WTC11 (cell line): Measurements from ENCODE around the gene TEFM. TPM values are rescaled to one million over a fixed set of nuclear protein-coding genes. Genes with fewer than 3 reads are reported as not detected.

Experiments
- ATAC-seq: fragments of 200-7000 bp; cut with Tn5 transposase; 2 replicates; pipeline ENCODE4 v1.10.0; 2021; ENCODE audit warnings: mild to moderate bottlenecking, moderate library complexity
- CTCF ChIA-PET: fragments of 300-600 bp; sonication (Branson Sonifier 250); formaldehyde crosslinking; loops from one replicate; lab custom pipeline; 2021; ENCODE audit warnings: antibody characterized with exemption; lab: Charles Lee
- POLR2A ChIA-PET: fragments of 350-600 bp; sonication (Branson Sonifier 250); formaldehyde crosslinking; loops from one replicate; lab custom pipeline; 2021; ENCODE audit warnings: antibody characterized with exemption; lab: Charles Lee
- DNase-seq: peaks from one replicate; pipeline ENCODE4 v3.0.0; 2021; ENCODE audit warnings: low spot score
- H3K27ac Mint-ChIP-seq: 2 replicates; pipeline ENCODE4 v1.8.0; 2021; ENCODE audit warnings: mixed read lengths
- H3K27me3 Mint-ChIP-seq: 2 replicates; pipeline ENCODE4 v1.8.0; 2021; ENCODE audit warnings: low read depth, mild to moderate bottlenecking, moderate library complexity, mixed read lengths
- H3K36me3 Mint-ChIP-seq: 2 replicates; pipeline ENCODE4 v1.8.0; 2021; ENCODE audit warnings: mixed read lengths
- H3K4me1 Mint-ChIP-seq: 2 replicates; pipeline ENCODE4 v1.8.0; 2022; ENCODE audit warnings: mixed read lengths
- H3K4me3 Mint-ChIP-seq: 2 replicates; pipeline ENCODE4 v1.8.0; 2021; ENCODE audit warnings: mild to moderate bottlenecking, moderate library complexity, mixed read lengths
- H3K9me3 Mint-ChIP-seq: 2 replicates; pipeline ENCODE4 v1.8.0; 2021; ENCODE audit warnings: mixed read lengths
- ATF6 ChIP-seq: sonication (generic); formaldehyde crosslinking; IDR thresholded peaks from 2 replicates; pipeline ENCODE4 v1.8.1; 2023; ENCODE audit warnings: mild to moderate bottlenecking, missing genetic modification reagents
- CBFB ChIP-seq: sonication (generic); formaldehyde crosslinking; IDR thresholded peaks from 2 replicates; pipeline ENCODE4 v1.8.1; 2022; ENCODE audit warnings: mild to moderate bottlenecking, low read depth, missing genetic modification reagents
- FOXP1 ChIP-seq: sonication (generic); formaldehyde crosslinking; IDR thresholded peaks from 2 replicates; pipeline ENCODE4 v1.8.0; 2022; ENCODE audit warnings: missing genetic modification reagents, mild to moderate bottlenecking, moderate library complexity, borderline replicate concordance
- GABPB1 ChIP-seq: sonication (generic); formaldehyde crosslinking; IDR thresholded peaks from 2 replicates; pipeline ENCODE4 v1.8.1; 2023; ENCODE audit warnings: mild to moderate bottlenecking, missing genetic modification reagents
- IRF2 ChIP-seq: sonication (generic); formaldehyde crosslinking; IDR thresholded peaks from 2 replicates; pipeline ENCODE4 v1.8.0; 2022; ENCODE audit warnings: low read depth, missing genetic modification reagents, borderline replicate concordance
- JUN ChIP-seq: sonication (generic); formaldehyde crosslinking; IDR thresholded peaks from 2 replicates; pipeline ENCODE4 v1.8.0; 2023; ENCODE audit warnings: mild to moderate bottlenecking, missing genetic modification reagents
- MLX ChIP-seq: sonication (generic); formaldehyde crosslinking; IDR thresholded peaks from 2 replicates; pipeline ENCODE4 v1.8.1; 2023; ENCODE audit warnings: mild to moderate bottlenecking, missing genetic modification reagents, moderate library complexity
- NFATC4 ChIP-seq: fragments of 250-450 bp; sonication (Bioruptor Pico); IDR thresholded peaks from 2 replicates; pipeline ENCODE4 v1.9.0; 2021; ENCODE audit warnings: mild to moderate bottlenecking
- NFE2L1 ChIP-seq: sonication (generic); formaldehyde crosslinking; IDR thresholded peaks from 2 replicates; pipeline ENCODE4 v1.8.1; 2023; ENCODE audit warnings: missing genetic modification reagents
- NR2C2 ChIP-seq: sonication (generic); formaldehyde crosslinking; IDR thresholded peaks from 2 replicates; pipeline ENCODE4 v1.8.0; 2022; ENCODE audit warnings: mild to moderate bottlenecking, missing genetic modification reagents
- PREB ChIP-seq: sonication (generic); formaldehyde crosslinking; IDR thresholded peaks from 2 replicates; pipeline ENCODE4 v1.8.1; 2022; ENCODE audit warnings: mild to moderate bottlenecking, missing genetic modification reagents, moderate library complexity, borderline replicate concordance
- RELA ChIP-seq: sonication (generic); formaldehyde crosslinking; IDR thresholded peaks from 2 replicates; pipeline ENCODE4 v1.8.1; 2022; ENCODE audit warnings: missing genetic modification reagents, mild to moderate bottlenecking, borderline replicate concordance
- SOX15 ChIP-seq: fragments of 250-450 bp; sonication (Bioruptor Pico); IDR thresholded peaks from 2 replicates; pipeline ENCODE4 v1.9.0; 2021; ENCODE audit warnings: mild to moderate bottlenecking
- ZNF416 ChIP-seq: fragments of 250-450 bp; sonication (Bioruptor Pico); IDR thresholded peaks from 2 replicates; pipeline ENCODE4 v1.9.0; 2021; ENCODE audit warnings: mild to moderate bottlenecking, inconsistent platforms
- total RNA-seq: library from RNA; stranded (reverse); gene quantifications from 3 replicates; pipeline ENCODE4 v1.2.3, GENCODE V29; 2021
- TF ChIP-seq, protein P1 (sequence below): sonication (generic); formaldehyde crosslinking; IDR thresholded peaks from 2 replicates; pipeline ENCODE4 v1.8.0; 2022; ENCODE audit warnings: missing genetic modification reagents
- TF ChIP-seq, protein P2 (sequence below): sonication (generic); formaldehyde crosslinking; IDR thresholded peaks from 2 replicates; pipeline ENCODE4 v1.8.1; 2023; ENCODE audit warnings: mild to moderate bottlenecking, moderate library complexity, missing genetic modification reagents
- TF ChIP-seq, protein P3 (sequence below): sonication (generic); formaldehyde crosslinking; IDR thresholded peaks from 2 replicates; pipeline ENCODE4 v1.8.0; 2023; ENCODE audit warnings: mild to moderate bottlenecking, missing genetic modification reagents
- TF ChIP-seq, protein P4 (sequence below): sonication (generic); formaldehyde crosslinking; IDR thresholded peaks from 2 replicates; pipeline ENCODE4 v1.8.0; 2022; ENCODE audit warnings: mild to moderate bottlenecking, missing genetic modification reagents
- TF ChIP-seq, protein P5 (sequence below): fragments of 250-450 bp; sonication (Bioruptor Pico); IDR thresholded peaks from 2 replicates; pipeline ENCODE4 v1.9.0; 2021; ENCODE audit warnings: moderate library complexity, mild to moderate bottlenecking, inconsistent platforms, borderline replicate concordance

The TEFM gene
- total RNA-seq, 1 experiment from 2014 or later: 12.3 TPM

DNA sequence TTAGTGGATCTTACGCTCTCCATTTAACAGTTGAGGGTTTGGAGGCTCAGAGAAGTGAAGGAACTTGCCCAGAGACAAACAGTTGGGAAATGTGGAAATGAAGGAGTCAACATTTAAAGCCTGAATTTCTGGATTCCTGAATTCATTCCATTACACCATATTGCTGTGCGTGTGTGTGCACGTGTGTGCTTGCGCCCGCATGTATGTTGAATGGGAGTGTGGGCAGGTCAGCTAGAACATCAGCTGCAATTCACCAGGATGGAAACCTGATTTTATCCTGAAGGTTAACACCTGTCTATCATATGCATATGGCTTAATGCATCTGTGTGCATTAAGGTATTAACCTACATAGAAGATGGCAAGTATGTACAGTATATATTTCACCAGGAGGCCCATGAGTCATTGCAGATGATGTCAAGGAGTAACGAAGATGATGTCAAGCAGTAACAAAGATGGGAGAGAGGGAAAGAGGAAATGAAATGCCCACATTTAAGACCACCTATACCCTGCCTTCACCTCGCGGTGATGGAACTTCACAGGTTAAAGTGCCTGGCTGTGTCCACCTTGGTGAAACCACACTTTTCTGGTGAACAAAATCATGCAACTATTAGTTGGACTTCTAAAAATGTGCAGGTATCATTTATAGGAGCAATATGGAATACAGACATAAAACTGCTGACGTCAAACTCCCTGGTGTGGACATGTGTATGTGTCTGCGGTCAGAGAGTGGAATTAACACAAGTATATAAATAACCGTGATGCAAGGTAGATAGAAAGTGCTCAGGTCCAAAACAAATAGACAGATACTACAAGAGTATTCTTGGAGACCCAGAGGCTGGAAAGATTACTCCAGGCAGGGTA is 14.9 kb upstream of the TEFM start:
- H3K36me3 Mint-ChIP-seq: no peaks in the 10 kb centered on the region
- peak overlapping the region; percentile 72 for H3K4me3 Mint-ChIP-seq
- peaks cover 20% of the 10 kb centered on the region for H3K4me1 Mint-ChIP-seq
- ATAC-seq: no peak
- TF ChIP-seq NFATC4 (CRISPR knock-in tag) (no peak), SOX15 (CRISPR knock-in tag) (no peak), MLX (no peak), PREB (no peak), FOXP1 (CRISPR knock-in tag) (no peak), CBFB (CRISPR knock-in tag) (no peak), IRF2 (CRISPR knock-in tag) (no peak), ATF6 (no peak), JUN (no peak), ZNF416 (CRISPR knock-in tag) (no peak), NFE2L1 (CRISPR knock-in tag) (no peak), RELA (CRISPR knock-in tag) (no peak), NR2C2 (CRISPR knock-in tag) (no peak), GABPB1 (CRISPR knock-in tag) (no peak)
- TF ChIP-seq, protein P1, sequence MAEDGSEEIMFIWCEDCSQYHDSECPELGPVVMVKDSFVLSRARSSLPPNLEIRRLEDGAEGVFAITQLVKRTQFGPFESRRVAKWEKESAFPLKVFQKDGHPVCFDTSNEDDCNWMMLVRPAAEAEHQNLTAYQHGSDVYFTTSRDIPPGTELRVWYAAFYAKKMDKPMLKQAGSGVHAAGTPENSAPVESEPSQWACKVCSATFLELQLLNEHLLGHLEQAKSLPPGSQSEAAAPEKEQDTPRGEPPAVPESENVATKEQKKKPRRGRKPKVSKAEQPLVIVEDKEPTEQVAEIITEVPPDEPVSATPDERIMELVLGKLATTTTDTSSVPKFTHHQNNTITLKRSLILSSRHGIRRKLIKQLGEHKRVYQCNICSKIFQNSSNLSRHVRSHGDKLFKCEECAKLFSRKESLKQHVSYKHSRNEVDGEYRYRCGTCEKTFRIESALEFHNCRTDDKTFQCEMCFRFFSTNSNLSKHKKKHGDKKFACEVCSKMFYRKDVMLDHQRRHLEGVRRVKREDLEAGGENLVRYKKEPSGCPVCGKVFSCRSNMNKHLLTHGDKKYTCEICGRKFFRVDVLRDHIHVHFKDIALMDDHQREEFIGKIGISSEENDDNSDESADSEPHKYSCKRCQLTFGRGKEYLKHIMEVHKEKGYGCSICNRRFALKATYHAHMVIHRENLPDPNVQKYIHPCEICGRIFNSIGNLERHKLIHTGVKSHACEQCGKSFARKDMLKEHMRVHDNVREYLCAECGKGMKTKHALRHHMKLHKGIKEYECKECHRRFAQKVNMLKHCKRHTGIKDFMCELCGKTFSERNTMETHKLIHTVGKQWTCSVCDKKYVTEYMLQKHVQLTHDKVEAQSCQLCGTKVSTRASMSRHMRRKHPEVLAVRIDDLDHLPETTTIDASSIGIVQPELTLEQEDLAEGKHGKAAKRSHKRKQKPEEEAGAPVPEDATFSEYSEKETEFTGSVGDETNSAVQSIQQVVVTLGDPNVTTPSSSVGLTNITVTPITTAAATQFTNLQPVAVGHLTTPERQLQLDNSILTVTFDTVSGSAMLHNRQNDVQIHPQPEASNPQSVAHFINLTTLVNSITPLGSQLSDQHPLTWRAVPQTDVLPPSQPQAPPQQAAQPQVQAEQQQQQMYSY (CRISPR knock-in tag): no peak
- TF ChIP-seq, protein P2, sequence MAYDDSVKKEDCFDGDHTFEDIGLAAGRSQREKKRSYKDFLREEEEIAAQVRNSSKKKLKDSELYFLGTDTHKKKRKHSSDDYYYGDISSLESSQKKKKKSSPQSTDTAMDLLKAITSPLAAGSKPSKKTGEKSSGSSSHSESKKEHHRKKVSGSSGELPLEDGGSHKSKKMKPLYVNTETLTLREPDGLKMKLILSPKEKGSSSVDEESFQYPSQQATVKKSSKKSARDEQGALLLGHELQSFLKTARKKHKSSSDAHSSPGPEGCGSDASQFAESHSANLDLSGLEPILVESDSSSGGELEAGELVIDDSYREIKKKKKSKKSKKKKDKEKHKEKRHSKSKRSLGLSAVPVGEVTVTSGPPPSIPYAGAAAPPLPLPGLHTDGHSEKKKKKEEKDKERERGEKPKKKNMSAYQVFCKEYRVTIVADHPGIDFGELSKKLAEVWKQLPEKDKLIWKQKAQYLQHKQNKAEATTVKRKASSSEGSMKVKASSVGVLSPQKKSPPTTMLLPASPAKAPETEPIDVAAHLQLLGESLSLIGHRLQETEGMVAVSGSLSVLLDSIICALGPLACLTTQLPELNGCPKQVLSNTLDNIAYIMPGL (CRISPR knock-in tag): no peak
- TF ChIP-seq, protein P3, sequence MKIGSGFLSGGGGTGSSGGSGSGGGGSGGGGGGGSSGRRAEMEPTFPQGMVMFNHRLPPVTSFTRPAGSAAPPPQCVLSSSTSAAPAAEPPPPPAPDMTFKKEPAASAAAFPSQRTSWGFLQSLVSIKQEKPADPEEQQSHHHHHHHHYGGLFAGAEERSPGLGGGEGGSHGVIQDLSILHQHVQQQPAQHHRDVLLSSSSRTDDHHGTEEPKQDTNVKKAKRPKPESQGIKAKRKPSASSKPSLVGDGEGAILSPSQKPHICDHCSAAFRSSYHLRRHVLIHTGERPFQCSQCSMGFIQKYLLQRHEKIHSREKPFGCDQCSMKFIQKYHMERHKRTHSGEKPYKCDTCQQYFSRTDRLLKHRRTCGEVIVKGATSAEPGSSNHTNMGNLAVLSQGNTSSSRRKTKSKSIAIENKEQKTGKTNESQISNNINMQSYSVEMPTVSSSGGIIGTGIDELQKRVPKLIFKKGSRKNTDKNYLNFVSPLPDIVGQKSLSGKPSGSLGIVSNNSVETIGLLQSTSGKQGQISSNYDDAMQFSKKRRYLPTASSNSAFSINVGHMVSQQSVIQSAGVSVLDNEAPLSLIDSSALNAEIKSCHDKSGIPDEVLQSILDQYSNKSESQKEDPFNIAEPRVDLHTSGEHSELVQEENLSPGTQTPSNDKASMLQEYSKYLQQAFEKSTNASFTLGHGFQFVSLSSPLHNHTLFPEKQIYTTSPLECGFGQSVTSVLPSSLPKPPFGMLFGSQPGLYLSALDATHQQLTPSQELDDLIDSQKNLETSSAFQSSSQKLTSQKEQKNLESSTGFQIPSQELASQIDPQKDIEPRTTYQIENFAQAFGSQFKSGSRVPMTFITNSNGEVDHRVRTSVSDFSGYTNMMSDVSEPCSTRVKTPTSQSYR: no peak
- TF ChIP-seq, protein P4, sequence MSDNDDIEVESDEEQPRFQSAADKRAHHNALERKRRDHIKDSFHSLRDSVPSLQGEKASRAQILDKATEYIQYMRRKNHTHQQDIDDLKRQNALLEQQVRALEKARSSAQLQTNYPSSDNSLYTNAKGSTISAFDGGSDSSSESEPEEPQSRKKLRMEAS (CRISPR knock-in tag): no peak
- TF ChIP-seq, protein P5, sequence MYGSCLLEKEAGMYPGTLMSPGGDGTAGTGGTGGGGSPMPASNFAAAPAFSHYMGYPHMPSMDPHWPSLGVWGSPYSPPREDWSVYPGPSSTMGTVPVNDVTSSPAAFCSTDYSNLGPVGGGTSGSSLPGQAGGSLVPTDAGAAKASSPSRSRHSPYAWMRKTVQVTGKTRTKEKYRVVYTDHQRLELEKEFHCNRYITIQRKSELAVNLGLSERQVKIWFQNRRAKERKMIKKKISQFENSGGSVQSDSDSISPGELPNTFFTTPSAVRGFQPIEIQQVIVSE: no peak
- TF ChIP-seq, all 79 proteins: peak for 0
- ChIA-PET POLR2A (interaction anchor here (0.6 kb wide), 1 partner anchor 14 kb away, joined by 3 read pairs; no protein-coding TSS in a partner anchor), CTCF (interaction anchor here (0.7 to 1.1 kb wide), 3 partner anchors 88 to 444 kb away, joined by 3 read pairs; partner anchors contain the start of gene GOSR1)
- DNase-seq: no peak
- Mint-ChIP-seq H3K9me3 (no peaks in the 10 kb centered on the region), H3K27me3 (peaks cover 66% of the 10 kb centered on the region), H3K27ac (no peak overlapping the region)
